ENCODE data around the gene SURF6. TPM values are rescaled to one million over a fixed set of nuclear protein-coding genes. Genes with fewer than 3 reads are reported as not detected.

Gene SURF6
- total and polyA plus RNA-seq, 2 experiments from 2014 or later: 17.6 to 27.6 TPM

GRCh38 chr9:133323211-133323610, 12.8 kb downstream of the SURF6 start:
- TF ChIP-seq POLR2AphosphoS5 (IDR thresholded peaks at IDR 0.05; ENCODE audit: low read depth): no peak
- no peak for TF ChIP-seq ETS1 (IDR thresholded peaks at IDR 0.05)
- no peak for TF ChIP-seq ZNF331 (CRISPR knock-in tag; IDR thresholded peaks at IDR 0.05; ENCODE audit: low read depth)
- no peak for TF ChIP-seq JUNB (IDR thresholded peaks at IDR 0.05; ENCODE audit: unreplicated experiment)
- TF ChIP-seq EZH2phosphoT487 (IDR thresholded peaks at IDR 0.05; ENCODE audit: unreplicated experiment): no peak
- no peak for TF ChIP-seq NANOG (IDR thresholded peaks at IDR 0.05; ENCODE audit: borderline replicate concordance)
- no peak for TF ChIP-seq EZH2 (IDR thresholded peaks at IDR 0.05; ENCODE audit: low read depth, unreplicated experiment)
- TF ChIP-seq CREB1 (CRISPR knock-in tag; IDR thresholded peaks at IDR 0.05; ENCODE audit: low read depth): no peak
- no peak for TF ChIP-seq ZNF114 (CRISPR knock-in tag; IDR thresholded peaks at IDR 0.05)
- H3K9me3 Mint-ChIP-seq: peaks cover 27% of the 10 kb centered on the region
- H3K79me2 ChIP-seq (replicated peaks; ENCODE audit: insufficient read depth): no peaks in the 10 kb centered on the region
- DNase-seq (ENCODE audit: low spot score) (no peak), ATAC-seq (no peak)
- H3F3A ChIP-seq (replicated peaks; ENCODE audit: low read depth): no peaks in the 10 kb centered on the region
- H3K27ac ChIP-seq (ENCODE audit: low read depth): no peak overlapping the region
- no peak overlapping the region for H3K4me2 ChIP-seq
- H3K4me3 Mint-ChIP-seq: no peak overlapping the region
- no peaks in the 10 kb centered on the region for H3K27me3 ChIP-seq (ENCODE audit: insufficient read depth)
- no peaks in the 10 kb centered on the region for H3K36me3 ChIP-seq (ENCODE audit: insufficient read depth)
- no peak overlapping the region for H3K27ac Mint-ChIP-seq
- H3K9me2 ChIP-seq (ENCODE audit: insufficient read depth): no peaks in the 10 kb centered on the region
- peaks cover 15% of the 10 kb centered on the region for H3K27me3 Mint-ChIP-seq (ENCODE audit: insufficient read depth, low read depth, poor library complexity)
- peaks cover 7% of the 10 kb centered on the region for H3K36me3 Mint-ChIP-seq (ENCODE audit: low read depth)
- H3K4me1 ChIP-seq (ENCODE audit: insufficient read depth): no peaks in the 10 kb centered on the region
- no peak overlapping the region for H2AFZ ChIP-seq
- H4K20me1 ChIP-seq (replicated peaks; ENCODE audit: insufficient read depth): no peaks in the 10 kb centered on the region
- H3K4me1 Mint-ChIP-seq: no peaks in the 10 kb centered on the region
- no peak overlapping the region for H3K4me3 ChIP-seq

GRCh38 chr9:133322701-133323100, 13.3 kb downstream of the SURF6 start:
- H3K9me3 Mint-ChIP-seq: peaks cover 27% of the 10 kb centered on the region
- H3K4me3 Mint-ChIP-seq: no peak overlapping the region
- H3K4me1 ChIP-seq (ENCODE audit: insufficient read depth): no peaks in the 10 kb centered on the region
- no peaks in the 10 kb centered on the region for H3F3A ChIP-seq (replicated peaks; ENCODE audit: low read depth)
- ATAC-seq: no peak
- H3K27ac ChIP-seq (ENCODE audit: low read depth): no peak overlapping the region
- H3K36me3 Mint-ChIP-seq (ENCODE audit: low read depth): peaks cover 7% of the 10 kb centered on the region
- H3K4me2 ChIP-seq: no peak overlapping the region
- H3K36me3 ChIP-seq (ENCODE audit: insufficient read depth): no peaks in the 10 kb centered on the region
- H3K79me2 ChIP-seq (replicated peaks; ENCODE audit: insufficient read depth): no peaks in the 10 kb centered on the region
- H3K4me3 ChIP-seq: no peak overlapping the region
- no peaks in the 10 kb centered on the region for H3K27me3 ChIP-seq (ENCODE audit: insufficient read depth)
- H3K9me2 ChIP-seq (ENCODE audit: insufficient read depth): no peaks in the 10 kb centered on the region
- H2AFZ ChIP-seq: no peak overlapping the region
- no peak for DNase-seq (ENCODE audit: low spot score)
- no peak overlapping the region for H3K27ac Mint-ChIP-seq
- no peak for TF ChIP-seq CTCF (conservative IDR thresholded peaks at IDR 0.05; ENCODE audit: low read depth in 2 of 2)
- no peaks in the 10 kb centered on the region for H4K20me1 ChIP-seq (replicated peaks; ENCODE audit: insufficient read depth)
- H3K4me1 Mint-ChIP-seq: no peaks in the 10 kb centered on the region
- H3K27me3 Mint-ChIP-seq (ENCODE audit: insufficient read depth, low read depth, poor library complexity): peaks cover 12% of the 10 kb centered on the region
